ENCODE results near the gene PZP. TPM values are rescaled to one million over a fixed set of nuclear protein-coding genes. Genes with fewer than 3 reads are reported as not detected.
"Not testable (repeated sequence)": the region's sequence is repeated elsewhere in the genome, so short reads cannot be mapped to it uniquely, and the experiment has no call there.

Gene PZP
- under 1 TPM in 2 of 3 donors, not detected in 1; under 0.01 to 0.80 TPM for total RNA-seq

- Histone ChIP-seq H3K36me3 (no peaks in the 10 kb centered on the region), H3K27ac (no peak within 1 kb of the TSS), H3K4me3 (no peak within 1 kb of the TSS), H3K9me3 (no peaks in the 10 kb centered on the region), H3K27me3 (no peaks in the 10 kb centered on the region), H3K4me1 (no peaks in the 10 kb centered on the region)
- TF ChIP-seq POLR2AphosphoS5 (IDR thresholded peaks at IDR 0.05) (no peak), CTCF (IDR thresholded peaks at IDR 0.05) (no peak), POLR2A (IDR thresholded peaks at IDR 0.05) (no peak)
- no peak for DNase-seq (ENCODE audit: low spot score in 2 of 2)
- intact Hi-C loops (cut with DNase I; ENCODE audit: low total_unique reads) = no loop called here
Measured at GRCh38 chr12:9208229-9208628, at the start of gene PZP. Gene PZP (minus strand): TSS chr12:9208395. CDS start chr12:9208341, 54 bp downstream.

DNA sequence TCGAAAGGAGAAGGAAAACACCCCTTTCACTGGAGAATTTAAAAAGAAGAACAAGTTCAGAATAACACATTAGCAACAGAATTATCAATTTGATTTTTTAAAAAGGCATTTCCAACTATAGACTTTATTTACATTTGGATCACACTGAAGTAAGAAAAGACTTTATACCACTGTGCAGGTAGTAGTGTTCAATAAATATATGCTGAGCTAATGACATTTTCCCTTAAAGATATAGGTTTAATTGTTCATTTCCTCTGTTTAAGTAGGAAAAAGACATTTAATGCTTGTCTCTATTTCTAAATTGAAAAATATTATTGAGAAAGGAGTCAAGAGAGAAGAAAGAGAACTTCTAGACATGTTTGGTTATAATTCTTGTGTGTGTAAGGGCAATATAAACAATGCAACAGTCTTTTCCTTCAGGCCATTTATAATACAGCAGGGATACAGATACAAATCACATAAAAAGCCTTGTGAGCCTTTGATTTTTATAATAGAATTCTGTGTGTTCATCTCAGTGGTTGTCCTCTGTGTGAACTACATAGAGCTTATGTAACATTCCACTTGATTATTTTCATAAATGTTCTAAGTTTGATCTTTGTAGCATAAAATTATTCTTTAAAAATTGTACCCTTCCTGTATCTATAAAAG lies 48.7 kb upstream of the PZP start:
- no peak for TF ChIP-seq POLR2AphosphoS5 (IDR thresholded peaks at IDR 0.05)
- TF ChIP-seq POLR2A (IDR thresholded peaks at IDR 0.05) = no peak
- DNase-seq (ENCODE audit: low spot score in 2 of 2) = no peak

DNA sequence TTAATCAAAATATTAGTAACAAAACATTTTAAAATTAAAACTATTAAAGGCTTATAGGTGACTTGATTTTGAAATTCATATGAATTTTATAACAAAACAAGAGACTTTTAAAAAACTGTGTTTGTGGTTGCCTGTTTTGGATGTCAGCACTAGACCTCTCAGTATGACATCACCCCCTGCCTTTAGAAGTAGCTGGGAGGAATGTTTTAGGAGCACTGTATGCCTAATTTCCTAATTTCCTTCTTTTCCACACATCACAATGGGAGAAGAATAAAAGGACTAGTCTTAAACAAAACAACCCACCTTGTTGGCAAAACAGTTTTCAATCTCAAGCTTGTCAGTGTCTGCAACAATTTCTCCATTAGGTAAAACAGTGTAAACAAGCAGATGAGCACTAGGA lies 48.1 kb upstream of the PZP start:
- TF ChIP-seq CTCF (IDR thresholded peaks at IDR 0.05) (no peak), POLR2A (IDR thresholded peaks at IDR 0.05) (no peak), POLR2AphosphoS5 (IDR thresholded peaks at IDR 0.05) (no peak)
- no peak overlapping the region for H3K4me3 ChIP-seq
- no peaks in the 10 kb centered on the region for H3K36me3 ChIP-seq
- no peaks in the 10 kb centered on the region for H3K4me1 ChIP-seq
- DNase-seq (ENCODE audit: low spot score in 2 of 2) = no peak
- no peaks in the 10 kb centered on the region for H3K27me3 ChIP-seq
- intact Hi-C loops (cut with DNase I; ENCODE audit: low total_unique reads) = no loop called here
- H3K9me3 ChIP-seq = no peaks in the 10 kb centered on the region
- H3K27ac ChIP-seq = no peak overlapping the region

More for the DNA sequence above, 48.7 kb upstream of the PZP start:
- Histone ChIP-seq H3K27me3 (no peaks in the 10 kb centered on the region), H3K4me1 (no peaks in the 10 kb centered on the region), H3K4me3 (no peak overlapping the region), H3K36me3 (no peaks in the 10 kb centered on the region), H3K27ac (no peak overlapping the region), H3K9me3 (no peaks in the 10 kb centered on the region)
- intact Hi-C loops (cut with DNase I; ENCODE audit: low total_unique reads) = no loop called here

GRCh38 chr12:9255837-9256236 lies 47.6 kb upstream of the PZP start:
- Histone ChIP-seq H3K27me3 (no peaks in the 10 kb centered on the region), H3K9me3 (no peaks in the 10 kb centered on the region), H3K27ac (no peak overlapping the region), H3K36me3 (no peaks in the 10 kb centered on the region), H3K4me1 (no peaks in the 10 kb centered on the region), H3K4me3 (no peak overlapping the region)
- intact Hi-C loops (cut with DNase I; ENCODE audit: low total_unique reads) = no loop called here
- no peak for TF ChIP-seq POLR2AphosphoS5 (IDR thresholded peaks at IDR 0.05)
- no peak for TF ChIP-seq POLR2A (IDR thresholded peaks at IDR 0.05)
- TF ChIP-seq CTCF (IDR thresholded peaks at IDR 0.05) = no peak
- DNase-seq (ENCODE audit: low spot score in 2 of 2) = no peak

- TF ChIP-seq CTCF (IDR thresholded peaks at IDR 0.05) = no peak
- TF ChIP-seq POLR2AphosphoS5 (IDR thresholded peaks at IDR 0.05) = no peak
- no peak for TF ChIP-seq POLR2A (IDR thresholded peaks at IDR 0.05)
- Histone ChIP-seq H3K36me3 (no peaks in the 10 kb centered on the region), H3K27me3 (no peaks in the 10 kb centered on the region), H3K27ac (no peak overlapping the region), H3K9me3 (no peaks in the 10 kb centered on the region), H3K4me1 (no peaks in the 10 kb centered on the region), H3K4me3 (no peak overlapping the region)
- DNase-seq (ENCODE audit: low spot score in 2 of 2) = no peak
- intact Hi-C loops (cut with DNase I; ENCODE audit: low total_unique reads) = no loop called here
Measured at GRCh38 chr12:9253464-9253863, 45.3 kb upstream of the PZP start.

GRCh38 chr12:9252791-9253190 lies 44.6 kb upstream of the PZP start:
- H3K36me3 ChIP-seq; intact Hi-C loops (cut with DNase I; ENCODE audit: low total_unique reads); DNase-seq (ENCODE audit: low spot score in 2 of 2); H3K4me3 ChIP-seq; H3K27ac ChIP-seq; H3K27me3 ChIP-seq; H3K9me3 ChIP-seq; H3K4me1 ChIP-seq: not testable (repeated sequence)
